ENCODE measurements around the gene SEC14L3. TPM values are rescaled to one million over a fixed set of nuclear protein-coding genes. Genes with fewer than 3 reads are reported as not detected.

The SEC14L3 gene
- total and polyA plus RNA-seq, 2 of the 13 experiments (the other 11 are each of a cell fraction or from before 2014, with no cell fraction given): not detected

DNA sequence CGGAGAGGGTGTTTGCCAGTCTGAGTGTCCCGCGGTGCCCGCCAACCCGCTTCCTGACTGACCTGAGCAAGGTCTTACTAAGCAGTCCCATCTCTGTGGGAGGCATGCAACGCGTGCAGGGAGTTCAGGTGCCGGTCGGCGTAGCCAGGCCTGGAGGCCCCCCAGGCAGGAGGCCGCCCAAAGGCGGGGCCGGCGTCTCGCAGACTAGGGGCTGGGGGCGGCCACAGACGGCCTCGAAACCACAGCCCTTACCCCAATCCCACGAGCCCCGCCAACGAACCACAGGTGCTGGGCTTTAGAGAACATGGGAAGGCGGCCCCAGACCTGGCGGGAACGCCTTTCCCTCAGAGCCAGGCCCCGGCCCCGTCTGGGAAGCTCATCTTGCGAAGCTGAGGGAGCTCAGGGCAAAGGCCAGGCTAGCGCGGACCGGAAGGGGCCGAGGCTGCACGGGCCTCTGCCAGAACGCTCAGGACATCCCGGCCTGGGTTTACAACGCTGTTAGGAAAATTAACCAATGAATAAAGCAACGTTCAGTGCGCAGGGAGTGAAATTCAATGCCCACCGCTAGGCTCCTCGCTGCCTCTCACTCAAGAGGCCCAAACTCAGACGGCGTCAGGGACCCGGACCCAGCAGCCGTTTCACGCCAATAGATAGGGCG lies 48.4 kb downstream of the SEC14L3 start (continued):
- TF ChIP-seq, protein P1, sequence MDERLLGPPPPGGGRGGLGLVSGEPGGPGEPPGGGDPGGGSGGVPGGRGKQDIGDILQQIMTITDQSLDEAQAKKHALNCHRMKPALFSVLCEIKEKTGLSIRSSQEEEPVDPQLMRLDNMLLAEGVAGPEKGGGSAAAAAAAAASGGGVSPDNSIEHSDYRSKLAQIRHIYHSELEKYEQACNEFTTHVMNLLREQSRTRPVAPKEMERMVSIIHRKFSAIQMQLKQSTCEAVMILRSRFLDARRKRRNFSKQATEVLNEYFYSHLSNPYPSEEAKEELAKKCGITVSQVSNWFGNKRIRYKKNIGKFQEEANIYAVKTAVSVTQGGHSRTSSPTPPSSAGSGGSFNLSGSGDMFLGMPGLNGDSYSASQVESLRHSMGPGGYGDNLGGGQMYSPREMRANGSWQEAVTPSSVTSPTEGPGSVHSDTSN (CRISPR knock-in tag; IDR thresholded peaks at IDR 0.05): no peak
- TF ChIP-seq MXI1 (IDR thresholded peaks at IDR 0.05; ENCODE audit: borderline replicate concordance, low read depth, low read length) (no peak), SALL1 (CRISPR knock-in tag; IDR thresholded peaks at IDR 0.05) (no peak), NR2C2 (CRISPR knock-in tag; IDR thresholded peaks at IDR 0.05; ENCODE audit: borderline replicate concordance) (no peak; the same call in 1 of the 2 replicates), DNMT3B (CRISPR knock-in tag; conservative IDR thresholded peaks at IDR 0.05) (no peak), TAF1 (CRISPR knock-in tag; IDR thresholded peaks at IDR 0.05) (peak; percentile 88), ZSCAN30 (CRISPR knock-in tag; IDR thresholded peaks at IDR 0.05) (no peak), ARNT2 (CRISPR knock-in tag; IDR thresholded peaks at IDR 0.05; ENCODE audit: low read depth) (peak; percentile 79)
- TF ChIP-seq, protein P2, sequence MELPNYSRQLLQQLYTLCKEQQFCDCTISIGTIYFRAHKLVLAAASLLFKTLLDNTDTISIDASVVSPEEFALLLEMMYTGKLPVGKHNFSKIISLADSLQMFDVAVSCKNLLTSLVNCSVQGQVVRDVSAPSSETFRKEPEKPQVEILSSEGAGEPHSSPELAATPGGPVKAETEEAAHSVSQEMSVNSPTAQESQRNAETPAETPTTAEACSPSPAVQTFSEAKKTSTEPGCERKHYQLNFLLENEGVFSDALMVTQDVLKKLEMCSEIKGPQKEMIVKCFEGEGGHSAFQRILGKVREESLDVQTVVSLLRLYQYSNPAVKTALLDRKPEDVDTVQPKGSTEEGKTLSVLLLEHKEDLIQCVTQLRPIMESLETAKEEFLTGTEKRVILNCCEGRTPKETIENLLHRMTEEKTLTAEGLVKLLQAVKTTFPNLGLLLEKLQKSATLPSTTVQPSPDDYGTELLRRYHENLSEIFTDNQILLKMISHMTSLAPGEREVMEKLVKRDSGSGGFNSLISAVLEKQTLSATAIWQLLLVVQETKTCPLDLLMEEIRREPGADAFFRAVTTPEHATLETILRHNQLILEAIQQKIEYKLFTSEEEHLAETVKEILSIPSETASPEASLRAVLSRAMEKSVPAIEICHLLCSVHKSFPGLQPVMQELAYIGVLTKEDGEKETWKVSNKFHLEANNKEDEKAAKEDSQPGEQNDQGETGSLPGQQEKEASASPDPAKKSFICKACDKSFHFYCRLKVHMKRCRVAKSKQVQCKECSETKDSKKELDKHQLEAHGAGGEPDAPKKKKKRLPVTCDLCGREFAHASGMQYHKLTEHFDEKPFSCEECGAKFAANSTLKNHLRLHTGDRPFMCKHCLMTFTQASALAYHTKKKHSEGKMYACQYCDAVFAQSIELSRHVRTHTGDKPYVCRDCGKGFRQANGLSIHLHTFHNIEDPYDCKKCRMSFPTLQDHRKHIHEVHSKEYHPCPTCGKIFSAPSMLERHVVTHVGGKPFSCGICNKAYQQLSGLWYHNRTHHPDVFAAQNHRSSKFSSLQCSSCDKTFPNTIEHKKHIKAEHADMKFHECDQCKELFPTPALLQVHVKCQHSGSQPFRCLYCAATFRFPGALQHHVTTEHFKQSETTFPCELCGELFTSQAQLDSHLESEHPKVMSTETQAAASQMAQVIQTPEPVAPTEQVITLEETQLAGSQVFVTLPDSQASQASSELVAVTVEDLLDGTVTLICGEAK (IDR thresholded peaks at IDR 0.05): no peak
- TF ChIP-seq, protein P2 (CRISPR knock-in tag; IDR thresholded peaks at IDR 0.05): peak; percentile 51
- TF ChIP-seq, protein P3, sequence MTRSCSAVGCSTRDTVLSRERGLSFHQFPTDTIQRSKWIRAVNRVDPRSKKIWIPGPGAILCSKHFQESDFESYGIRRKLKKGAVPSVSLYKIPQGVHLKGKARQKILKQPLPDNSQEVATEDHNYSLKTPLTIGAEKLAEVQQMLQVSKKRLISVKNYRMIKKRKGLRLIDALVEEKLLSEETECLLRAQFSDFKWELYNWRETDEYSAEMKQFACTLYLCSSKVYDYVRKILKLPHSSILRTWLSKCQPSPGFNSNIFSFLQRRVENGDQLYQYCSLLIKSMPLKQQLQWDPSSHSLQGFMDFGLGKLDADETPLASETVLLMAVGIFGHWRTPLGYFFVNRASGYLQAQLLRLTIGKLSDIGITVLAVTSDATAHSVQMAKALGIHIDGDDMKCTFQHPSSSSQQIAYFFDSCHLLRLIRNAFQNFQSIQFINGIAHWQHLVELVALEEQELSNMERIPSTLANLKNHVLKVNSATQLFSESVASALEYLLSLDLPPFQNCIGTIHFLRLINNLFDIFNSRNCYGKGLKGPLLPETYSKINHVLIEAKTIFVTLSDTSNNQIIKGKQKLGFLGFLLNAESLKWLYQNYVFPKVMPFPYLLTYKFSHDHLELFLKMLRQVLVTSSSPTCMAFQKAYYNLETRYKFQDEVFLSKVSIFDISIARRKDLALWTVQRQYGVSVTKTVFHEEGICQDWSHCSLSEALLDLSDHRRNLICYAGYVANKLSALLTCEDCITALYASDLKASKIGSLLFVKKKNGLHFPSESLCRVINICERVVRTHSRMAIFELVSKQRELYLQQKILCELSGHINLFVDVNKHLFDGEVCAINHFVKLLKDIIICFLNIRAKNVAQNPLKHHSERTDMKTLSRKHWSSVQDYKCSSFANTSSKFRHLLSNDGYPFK (CRISPR knock-in tag; IDR thresholded peaks at IDR 0.05; ENCODE audit: borderline replicate concordance): no peak
- TF ChIP-seq, protein P4, sequence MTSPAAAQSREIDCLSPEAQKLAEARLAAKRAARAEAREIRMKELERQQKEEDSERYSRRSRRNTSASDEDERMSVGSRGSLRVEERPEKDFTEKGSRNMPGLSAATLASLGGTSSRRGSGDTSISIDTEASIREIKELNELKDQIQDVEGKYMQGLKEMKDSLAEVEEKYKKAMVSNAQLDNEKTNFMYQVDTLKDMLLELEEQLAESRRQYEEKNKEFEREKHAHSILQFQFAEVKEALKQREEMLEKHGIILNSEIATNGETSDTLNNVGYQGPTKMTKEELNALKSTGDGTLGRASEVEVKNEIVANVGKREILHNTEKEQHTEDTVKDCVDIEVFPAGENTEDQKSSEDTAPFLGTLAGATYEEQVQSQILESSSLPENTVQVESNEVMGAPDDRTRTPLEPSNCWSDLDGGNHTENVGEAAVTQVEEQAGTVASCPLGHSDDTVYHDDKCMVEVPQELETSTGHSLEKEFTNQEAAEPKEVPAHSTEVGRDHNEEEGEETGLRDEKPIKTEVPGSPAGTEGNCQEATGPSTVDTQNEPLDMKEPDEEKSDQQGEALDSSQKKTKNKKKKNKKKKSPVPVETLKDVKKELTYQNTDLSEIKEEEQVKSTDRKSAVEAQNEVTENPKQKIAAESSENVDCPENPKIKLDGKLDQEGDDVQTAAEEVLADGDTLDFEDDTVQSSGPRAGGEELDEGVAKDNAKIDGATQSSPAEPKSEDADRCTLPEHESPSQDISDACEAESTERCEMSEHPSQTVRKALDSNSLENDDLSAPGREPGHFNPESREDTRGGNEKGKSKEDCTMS (CRISPR knock-in tag; conservative IDR thresholded peaks at IDR 0.05): 0 out of 2 replicates have a peak, but pooled peaks have one; percentile 24
- TF ChIP-seq, protein P5, sequence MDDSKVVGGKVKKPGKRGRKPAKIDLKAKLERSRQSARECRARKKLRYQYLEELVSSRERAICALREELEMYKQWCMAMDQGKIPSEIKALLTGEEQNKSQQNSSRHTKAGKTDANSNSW (CRISPR knock-in tag; IDR thresholded peaks at IDR 0.05; ENCODE audit: borderline replicate concordance): no peak

Data from HepG2 (cell line).